HepG2 (cell line): ENCODE measurements around the gene HOXC11. TPM values are rescaled to one million over a fixed set of nuclear protein-coding genes. Genes with fewer than 3 reads are reported as not detected.

ENCODE experiments used
- ATAC-seq: fragments of 200-7000 bp; cut with Tn5 transposase; 3 replicates; pipeline ENCODE4 v1.9.1; 2020; ENCODE audit warnings: mild to moderate bottlenecking, moderate library complexity
- BruUV-seq: library from RNA; stranded (reverse); fragments of 400-500 nt; replicated peaks from 2 replicates; lab custom pipeline; 2021; lab: Mats Ljungman, UMichigan
- CTCF ChIA-PET: fragments of 300-600 bp; formaldehyde crosslinking; extraction: SDS; loops from one replicate; lab custom pipeline; 2021; ENCODE audit warnings: low total read pairs, inconsistent platforms, low intra/inter-chr PET ratio; lab: Yijun Ruan, JAX
- POLR2A ChIA-PET: fragments of 350-600 bp; sonication (Branson Sonifier 250); formaldehyde crosslinking; loops from one replicate; lab custom pipeline; 2020; ENCODE audit warnings: antibody characterized with exemption, inconsistent platforms; lab: Yijun Ruan, JAX
- DNase-seq: peaks from one replicate; pipeline ENCODE4 v3.0.0-alpha.2; 2015; ENCODE audit warnings: low spot score
- FAIRE-seq: peaks from 3 replicates; lab custom pipeline; 2011; peaks lifted over from hg19 to GRCh38; lab: Jason Lieb, UNC
- H2AFZ ChIP-seq: one replicate; pipeline ENCODE4 v1.6.1; 2011; ENCODE audit warnings: low read length, inconsistent platforms
- H3K27ac ChIP-seq: fragments of 300-600 bp; 3 replicates; pipeline ENCODE4 v1.8.0; 2011; ENCODE audit warnings: mixed run types, mild to moderate bottlenecking, mixed read lengths, low read length, inconsistent platforms; ENCODE audit not compliant: insufficient read depth; ENCODE audit errors: extremely low read length
- H3K27me3 ChIP-seq, 2 experiments: fragments of 200-600 bp in 1 of 2; 2 replicates in 1 of 2; 3 replicates in 1 of 2; pipeline versions ENCODE4 v1.6.0 to v1.8.0; 2011; ENCODE audit warnings: low read length in 2 of 2, mild to moderate bottlenecking in 2 of 2, moderate library complexity in 2 of 2, inconsistent platforms in 1 of 2; ENCODE audit not compliant: insufficient read depth in 2 of 2, control insufficient read depth in 1 of 2
- H3K36me3 ChIP-seq, 2 experiments: fragments of 200-600 bp in 1 of 2; replicated peaks in 1 of 2; 2 replicates in 1 of 2; 3 replicates in 1 of 2; pipeline versions ENCODE4 v1.5.1 to v1.8.0; 2011; ENCODE audit warnings: low read length in 2 of 2, inconsistent platforms in 1 of 2; ENCODE audit not compliant: insufficient read depth in 2 of 2, control insufficient read depth in 1 of 2
- H3K4me1 ChIP-seq: 2 replicates; pipeline ENCODE4 v1.5.1; 2012; ENCODE audit warnings: low read length, inconsistent platforms; ENCODE audit not compliant: insufficient read depth
- H3K4me2 ChIP-seq: 2 replicates; pipeline ENCODE4 v1.6.0; 2011; ENCODE audit warnings: low read depth, low read length, inconsistent platforms
- H3K4me3 ChIP-seq, 3 experiments: fragments of 200-600 bp in 1 of 3; sonication (generic), shearing (Covaris generic) in 1 of 3; replicated peaks in 1 of 3; 2 replicates each; pipeline ENCODE4 v1.5.1; 2011 to 2016; ENCODE audit warnings: low read length in 3 of 3, inconsistent platforms in 2 of 3, low read depth in 2 of 3, mild to moderate bottlenecking in 2 of 3, control low read depth in 1 of 3, mixed read lengths in 1 of 3; ENCODE audit not compliant: insufficient read depth in 1 of 3
- H3K79me2 ChIP-seq: one replicate; pipeline ENCODE4 v1.6.1; 2011; ENCODE audit warnings: low read length, inconsistent platforms; ENCODE audit not compliant: insufficient read depth
- H3K9ac ChIP-seq: 2 replicates; pipeline ENCODE4 v1.6.0; 2011; ENCODE audit warnings: mild to moderate bottlenecking, low read depth, low read length, inconsistent platforms; ENCODE audit not compliant: insufficient read depth
- H3K9me3 ChIP-seq: 2 replicates; pipeline ENCODE4 v1.5.1; 2012; ENCODE audit warnings: mild to moderate bottlenecking, low read length
- H4K20me1 ChIP-seq: 2 replicates; pipeline ENCODE4 v1.6.0; 2011; ENCODE audit warnings: inconsistent platforms, mild to moderate bottlenecking, low read length, moderate library complexity; ENCODE audit not compliant: insufficient read depth
- ATF7-NPFF ChIP-seq: sonication (generic); formaldehyde crosslinking; IDR thresholded peaks from 2 replicates; pipeline ENCODE4 v1.8.1; 2023; ENCODE audit warnings: mild to moderate bottlenecking, low read depth, missing genetic modification reagents, moderate library complexity
- EZH2 ChIP-seq: conservative IDR thresholded peaks from 2 replicates; pipeline ENCODE4 v1.6.1; 2012; ENCODE audit warnings: mild to moderate bottlenecking, low read depth, low read length, moderate library complexity
- SIN3A ChIP-seq: IDR thresholded peaks from 2 replicates; pipeline ENCODE4 v1.6.1; 2011; ENCODE audit warnings: low read depth, mild to moderate bottlenecking, control low read depth, low read length, borderline replicate concordance
- TGIF2 ChIP-seq: IDR thresholded peaks from 2 replicates; pipeline ENCODE4 v1.6.1; 2016; ENCODE audit warnings: control low read depth, missing compliant biosample characterization
- WGBS: methylation state at CpG from one replicate; pipeline ENCODE4 v1.1.6; 2017; ENCODE audit warnings: low lambda C conversion rate; 5-methylcytosine and 5-hydroxymethylcytosine counted together
- in situ Hi-C: cut with HindIII; loops from 2 replicates; pipeline ENCODE4 v1.10.0; 2017; ENCODE audit warnings: low pct_unique_long_range_greater_than_20kb; ENCODE audit not compliant: extremely low pct_ligation_motif_present
- intact Hi-C: fragments of 100-400 bp; cut with micrococcal nuclease; formaldehyde crosslinking; loops from one replicate; pipeline ENCODE4 v1.10.0; 2022; ENCODE audit not compliant: unreplicated experiment
- polyA plus RNA-seq, 8 experiments: library from polyadenylated mRNA; depleted of rRNA in 3 of 8; stranded (reverse) in 7 of 8; unstranded in 1 of 8; fragments of >200 nt; fragmentation: Illumina TruSeq in 4 of 8; extraction: Trizol in 4 of 8; gene quantifications; 2 replicates each; pipeline versions ENCODE4 v1.2.1 to v1.2.3, GENCODE V29; 2011 to 2016; ENCODE audit warnings: low read depth in 4 of 8, missing spikeins in 1 of 8, mixed read lengths in 1 of 8; ENCODE audit not compliant: insufficient read depth in 1 of 8
- total RNA-seq, 5 experiments: library from RNA; depleted of rRNA; stranded (reverse); fragments of >200 nt; fragmentation: Illumina TruSeq; extraction: Trizol; gene quantifications; 2 replicates each; pipeline ENCODE4 v1.2.3, GENCODE V29; 2016; ENCODE audit warnings: low read depth in 1 of 5
- TF ChIP-seq, protein P1 (sequence below): sonication (generic); formaldehyde crosslinking; IDR thresholded peaks from 2 replicates; pipeline ENCODE4 v1.5.0; 2020; ENCODE audit warnings: mild to moderate bottlenecking, missing genetic modification reagents, borderline replicate concordance
- TF ChIP-seq, protein P2 (sequence below): sonication (generic); formaldehyde crosslinking; IDR thresholded peaks from 2 replicates; pipeline ENCODE4 v1.5.0; 2020; ENCODE audit warnings: missing genetic modification reagents

The HOXC11 gene
- total and polyA plus RNA-seq, 2 of the 13 experiments (the other 11 are each of a cell fraction or from before 2014, with no cell fraction given): not detected

DNA sequence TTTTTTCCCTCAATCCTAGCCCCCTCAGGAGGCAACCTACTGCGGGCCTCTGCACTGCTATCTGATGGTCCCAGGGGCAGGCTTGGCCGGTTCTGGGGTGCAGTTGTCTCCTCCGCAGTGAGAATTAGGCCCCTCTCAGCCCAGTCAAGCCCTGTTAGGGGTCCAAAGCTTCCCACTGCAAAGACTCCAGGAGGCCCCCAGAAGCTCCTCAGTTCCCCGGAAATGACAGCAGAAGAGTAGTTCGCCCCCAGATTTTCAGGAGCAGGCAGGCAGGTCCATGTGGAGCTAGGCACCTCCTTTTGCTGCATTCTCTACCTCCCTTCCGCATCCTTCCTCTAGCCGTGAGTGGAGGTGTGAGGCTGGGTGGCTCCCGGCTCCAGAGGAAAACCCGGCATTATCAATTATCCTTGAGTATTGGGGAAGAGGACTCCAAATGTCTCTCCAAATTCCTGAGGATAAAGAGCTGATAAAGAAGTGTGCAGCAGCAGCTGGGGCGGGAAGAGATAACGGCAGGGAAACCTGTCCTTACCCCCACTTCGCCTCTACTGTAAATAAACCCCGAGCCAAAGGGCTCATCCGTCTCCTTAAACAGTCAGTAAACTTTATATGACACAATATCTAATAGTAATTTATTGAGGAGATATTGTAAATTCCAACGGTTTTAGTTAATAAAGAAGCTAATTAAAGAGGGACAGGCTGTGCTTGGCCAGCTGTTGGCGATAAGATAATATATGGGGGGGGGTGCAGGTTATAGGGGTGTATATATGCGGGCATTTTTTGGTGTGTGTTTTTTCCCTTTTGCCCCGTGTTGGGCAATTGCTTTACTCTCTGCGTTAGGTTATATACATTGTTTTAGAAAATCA is 18.9 kb upstream of the HOXC11 start:
- H3K4me2 ChIP-seq: no peak overlapping the region
- ChIA-PET POLR2A (no interaction called here), CTCF (no interaction called here)
- no peak overlapping the region for H3K4me3 ChIP-seq
- H3K27me3 ChIP-seq: peaks cover 26 to 94% of the 10 kb centered on the region in 2 experiments
- BruUV-seq: no TSS peak
- TF ChIP-seq TGIF2 (CRISPR knock-in tag) (no peak), EZH2 (0 out of 2 replicates have a peak, but pooled peaks have one; percentile 47)
- no peak for ATAC-seq
- H2AFZ ChIP-seq: no peak overlapping the region
- no peak overlapping the region for H3K9ac ChIP-seq
- FAIRE-seq: no peak
- peaks cover 5% of the 10 kb centered on the region; the same call in 1 of the 2 replicates for H4K20me1 ChIP-seq
- 22% methylated on average over 17 of the region's 19 CpGs for WGBS
- H3K9me3 ChIP-seq: no peaks in the 10 kb centered on the region
- H3K36me3 ChIP-seq: no peaks in the 10 kb centered on the region
- intact Hi-C loops (no loop called here), in situ Hi-C loops (no loop called here)
- H3K4me1 ChIP-seq: peaks cover 27% of the 10 kb centered on the region
- no peaks in the 10 kb centered on the region for H3K79me2 ChIP-seq
- H3K27ac ChIP-seq: no peak overlapping the region
- no peak for DNase-seq

DNA sequence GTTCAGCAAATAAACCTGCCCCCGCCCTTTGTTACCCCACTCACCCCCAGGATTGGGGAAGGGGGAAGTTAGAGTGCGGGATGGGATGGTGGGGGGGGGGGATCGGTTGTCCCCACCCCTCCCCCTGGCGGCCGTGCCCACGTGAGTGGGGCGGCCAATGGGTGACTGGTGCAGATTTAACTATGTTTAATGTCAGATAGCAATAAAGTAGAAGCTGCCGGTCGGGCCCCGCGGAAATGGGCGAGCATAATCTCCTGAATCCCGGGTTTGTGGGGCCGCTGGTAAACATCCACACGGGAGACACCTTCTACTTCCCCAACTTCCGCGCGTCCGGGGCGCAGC is 18.3 kb upstream of the HOXC11 start, which contains the start of gene HOXC12:
Gene HOXC12 (plus strand): TSS at position 210 of the 342 bp plus-strand sequence. CDS start 27 bp downstream, at position 237.
- H3K27ac ChIP-seq: no peak within 1 kb of the TSS
- BruUV-seq: no TSS peak
- H3K9ac ChIP-seq: no peak within 1 kb of the TSS
- H3K79me2 ChIP-seq: no peaks in the 10 kb centered on the region
- H3K4me3 ChIP-seq: no peak within 1 kb of the TSS
- intact Hi-C loops: no loop called here
- ChIA-PET POLR2A (no interaction called here), CTCF (no interaction called here)
- peaks cover 5% of the 10 kb centered on the region; the same call in 1 of the 2 replicates for H4K20me1 ChIP-seq
- H3K4me1 ChIP-seq: peaks cover 23% of the 10 kb centered on the region
- in situ Hi-C loops: no loop called here
- no peak within 1 kb of the TSS for H3K4me2 ChIP-seq
- 46% methylated on average over 18 of the region's 20 CpGs for WGBS
- no peak within 1 kb of the TSS for H2AFZ ChIP-seq
- no peaks in the 10 kb centered on the region for H3K9me3 ChIP-seq
- DNase-seq (no peak), FAIRE-seq (no peak), ATAC-seq (no peak)
- no peaks in the 10 kb centered on the region for H3K36me3 ChIP-seq
- peaks cover 26 to 94% of the 10 kb centered on the region in 2 experiments for H3K27me3 ChIP-seq
- TF ChIP-seq, protein P1, sequence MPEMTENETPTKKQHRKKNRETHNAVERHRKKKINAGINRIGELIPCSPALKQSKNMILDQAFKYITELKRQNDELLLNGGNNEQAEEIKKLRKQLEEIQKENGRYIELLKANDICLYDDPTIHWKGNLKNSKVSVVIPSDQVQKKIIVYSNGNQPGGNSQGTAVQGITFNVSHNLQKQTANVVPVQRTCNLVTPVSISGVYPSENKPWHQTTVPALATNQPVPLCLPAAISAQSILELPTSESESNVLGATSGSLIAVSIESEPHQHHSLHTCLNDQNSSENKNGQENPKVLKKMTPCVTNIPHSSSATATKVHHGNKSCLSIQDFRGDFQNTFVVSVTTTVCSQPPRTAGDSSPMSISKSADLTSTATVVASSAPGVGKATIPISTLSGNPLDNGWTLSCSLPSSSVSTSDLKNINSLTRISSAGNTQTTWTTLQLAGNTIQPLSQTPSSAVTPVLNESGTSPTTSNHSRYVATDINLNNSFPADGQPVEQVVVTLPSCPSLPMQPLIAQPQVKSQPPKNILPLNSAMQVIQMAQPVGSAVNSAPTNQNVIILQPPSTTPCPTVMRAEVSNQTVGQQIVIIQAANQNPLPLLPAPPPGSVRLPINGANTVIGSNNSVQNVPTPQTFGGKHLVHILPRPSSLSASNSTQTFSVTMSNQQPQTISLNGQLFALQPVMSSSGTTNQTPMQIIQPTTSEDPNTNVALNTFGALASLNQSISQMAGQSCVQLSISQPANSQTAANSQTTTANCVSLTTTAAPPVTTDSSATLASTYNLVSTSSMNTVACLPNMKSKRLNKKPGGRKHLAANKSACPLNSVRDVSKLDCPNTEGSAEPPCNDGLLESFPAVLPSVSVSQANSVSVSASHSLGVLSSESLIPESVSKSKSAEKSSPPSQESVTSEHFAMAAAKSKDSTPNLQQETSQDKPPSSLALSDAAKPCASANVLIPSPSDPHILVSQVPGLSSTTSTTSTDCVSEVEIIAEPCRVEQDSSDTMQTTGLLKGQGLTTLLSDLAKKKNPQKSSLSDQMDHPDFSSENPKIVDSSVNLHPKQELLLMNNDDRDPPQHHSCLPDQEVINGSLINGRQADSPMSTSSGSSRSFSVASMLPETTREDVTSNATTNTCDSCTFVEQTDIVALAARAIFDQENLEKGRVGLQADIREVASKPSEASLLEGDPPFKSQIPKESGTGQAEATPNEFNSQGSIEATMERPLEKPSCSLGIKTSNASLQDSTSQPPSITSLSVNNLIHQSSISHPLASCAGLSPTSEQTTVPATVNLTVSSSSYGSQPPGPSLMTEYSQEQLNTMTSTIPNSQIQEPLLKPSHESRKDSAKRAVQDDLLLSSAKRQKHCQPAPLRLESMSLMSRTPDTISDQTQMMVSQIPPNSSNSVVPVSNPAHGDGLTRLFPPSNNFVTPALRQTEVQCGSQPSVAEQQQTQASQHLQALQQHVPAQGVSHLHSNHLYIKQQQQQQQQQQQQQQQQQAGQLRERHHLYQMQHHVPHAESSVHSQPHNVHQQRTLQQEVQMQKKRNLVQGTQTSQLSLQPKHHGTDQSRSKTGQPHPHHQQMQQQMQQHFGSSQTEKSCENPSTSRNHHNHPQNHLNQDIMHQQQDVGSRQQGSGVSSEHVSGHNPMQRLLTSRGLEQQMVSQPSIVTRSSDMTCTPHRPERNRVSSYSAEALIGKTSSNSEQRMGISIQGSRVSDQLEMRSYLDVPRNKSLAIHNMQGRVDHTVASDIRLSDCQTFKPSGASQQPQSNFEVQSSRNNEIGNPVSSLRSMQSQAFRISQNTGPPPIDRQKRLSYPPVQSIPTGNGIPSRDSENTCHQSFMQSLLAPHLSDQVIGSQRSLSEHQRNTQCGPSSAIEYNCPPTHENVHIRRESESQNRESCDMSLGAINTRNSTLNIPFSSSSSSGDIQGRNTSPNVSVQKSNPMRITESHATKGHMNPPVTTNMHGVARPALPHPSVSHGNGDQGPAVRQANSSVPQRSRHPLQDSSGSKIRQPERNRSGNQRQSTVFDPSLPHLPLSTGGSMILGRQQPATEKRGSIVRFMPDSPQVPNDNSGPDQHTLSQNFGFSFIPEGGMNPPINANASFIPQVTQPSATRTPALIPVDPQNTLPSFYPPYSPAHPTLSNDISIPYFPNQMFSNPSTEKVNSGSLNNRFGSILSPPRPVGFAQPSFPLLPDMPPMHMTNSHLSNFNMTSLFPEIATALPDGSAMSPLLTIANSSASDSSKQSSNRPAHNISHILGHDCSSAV (CRISPR knock-in tag): no peak
- TF ChIP-seq EZH2 (no peak), ATF7-NPFF (no peak), SIN3A (no peak)
- TF ChIP-seq, protein P2, sequence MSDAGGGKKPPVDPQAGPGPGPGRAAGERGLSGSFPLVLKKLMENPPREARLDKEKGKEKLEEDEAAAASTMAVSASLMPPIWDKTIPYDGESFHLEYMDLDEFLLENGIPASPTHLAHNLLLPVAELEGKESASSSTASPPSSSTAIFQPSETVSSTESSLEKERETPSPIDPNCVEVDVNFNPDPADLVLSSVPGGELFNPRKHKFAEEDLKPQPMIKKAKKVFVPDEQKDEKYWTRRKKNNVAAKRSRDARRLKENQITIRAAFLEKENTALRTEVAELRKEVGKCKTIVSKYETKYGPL (CRISPR knock-in tag): no peak
